Testis (tissue), 3 donors: Measurements from ENCODE around the gene IL13. TPM values are rescaled to one million over a fixed set of nuclear protein-coding genes. Genes with fewer than 3 reads are reported as not detected.

ENCODE experiments used
- DNase-seq: peaks from one replicate; pipeline ENCODE4 v3.0.0-alpha.2; 2019
- H3K27ac ChIP-seq, 2 donors: fragments of 200-600 bp; sonication (generic); one replicate each; pipeline ENCODE4 v1.5.1; 2019
- H3K27me3 ChIP-seq: fragments of 200-600 bp; sonication (generic); one replicate; pipeline ENCODE4 v1.5.1; 2019
- H3K36me3 ChIP-seq: fragments of 200-600 bp; sonication (generic); one replicate; pipeline ENCODE4 v1.5.1; 2017; ENCODE audit warnings: low read depth; ENCODE audit errors: missing control alignments
- H3K4me1 ChIP-seq: fragments of 200-600 bp; sonication (generic); one replicate; pipeline ENCODE4 v1.5.1; 2019
- H3K4me3 ChIP-seq, 2 donors: fragments of 200-600 bp; sonication (generic); one replicate each; pipeline ENCODE4 v1.5.1; 2017 to 2019
- H3K9me3 ChIP-seq: fragments of 200-600 bp; sonication (generic); one replicate; pipeline ENCODE4 v1.5.1; 2017
- CTCF ChIP-seq, 3 experiments: fragments of 450-650 bp in 2 of 3; fragments of 200-600 bp in 1 of 3; sonication (generic) in 1 of 3; IDR thresholded peaks; one replicate each; pipeline ENCODE4 v1.5.1; 2016 to 2019; ENCODE audit warnings: antibody characterized with exemption in 3 of 3, mild to moderate bottlenecking in 2 of 3, moderate library complexity in 1 of 3
- POLR2A ChIP-seq: fragments of 450-650 bp; IDR thresholded peaks from one replicate; pipeline ENCODE4 v1.6.1; 2017; ENCODE audit warnings: antibody characterized with exemption, mild to moderate bottlenecking, moderate library complexity
- WGBS, 2 donors: methylation state at CpG; one replicate each; pipeline ENCODE4 v1.1.5; 2018; 5-methylcytosine and 5-hydroxymethylcytosine counted together
- intact Hi-C: fragments of 100-400 bp; cut with DNase I; formaldehyde crosslinking; loops from one replicate; pipeline ENCODE4 v1.15.1; 2023; ENCODE audit warnings: low total_unique reads
- polyA plus RNA-seq: library from polyadenylated mRNA; stranded (reverse); fragments of 350-450 nt; fragmentation: Illumina TruSeq; extraction: RNeasy Lipid Tissue Mini Kit (QIAGEN cat#74804); gene quantifications from one replicate; pipeline ENCODE4 v1.2.3, GENCODE V29; 2014; ENCODE audit warnings: low read depth, low replicate concordance; ENCODE audit not compliant: insufficient read depth
- total RNA-seq, 2 donors: library from RNA; depleted of rRNA; stranded (reverse); fragments of >200 nt; gene quantifications; one replicate each; pipeline ENCODE4 v1.2.3, GENCODE V29; 2016

IL13 gene
- total and polyA plus RNA-seq, 3 donors from 2014 or later, result 17.3 to 73.4 (median 25.0) TPM

DNA sequence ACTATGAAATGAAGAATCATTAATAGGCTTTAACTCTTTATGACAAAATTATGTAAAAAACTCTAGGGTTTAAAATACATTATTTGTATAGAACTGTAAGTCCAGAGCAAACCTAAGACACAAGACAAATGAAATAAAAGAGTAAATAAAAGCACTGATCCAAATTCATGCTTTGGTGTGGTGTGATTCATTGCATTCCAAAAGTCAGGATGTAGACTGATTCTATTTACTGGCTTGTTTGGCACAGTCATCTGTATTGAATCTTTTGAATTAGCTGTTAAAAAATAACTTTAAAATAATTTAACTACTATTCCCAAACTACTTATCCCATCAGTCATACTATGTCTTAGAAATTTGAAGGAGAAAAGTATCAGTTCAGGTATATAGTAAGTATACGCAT is 46.9 kb downstream of the IL13 start:
- no peak for DNase-seq
- Histone ChIP-seq H3K4me1 (no peaks in the 10 kb centered on the region), H3K27me3 (no peaks in the 10 kb centered on the region), H3K27ac (no peak overlapping the region), H3K36me3 (no peaks in the 10 kb centered on the region), H3K9me3 (no peaks in the 10 kb centered on the region), H3K4me3 (no peak overlapping the region)
- TF ChIP-seq CTCF (IDR thresholded peaks at IDR 0.05) (no peak), POLR2A (no peak)
- intact Hi-C loops, result no loop called here
- WGBS, 2 donors, result 94 to 100% methylated on average over 1 of the region's 1 CpG

GRCh38 chr5:132708645-132709044 is 50.7 kb downstream of the IL13 start:
- TF ChIP-seq POLR2A, result no peak
- no peak for TF ChIP-seq CTCF (IDR thresholded peaks at IDR 0.05)
- Histone ChIP-seq H3K27me3 (no peaks in the 10 kb centered on the region), H3K4me1 (no peaks in the 10 kb centered on the region), H3K9me3 (no peaks in the 10 kb centered on the region), H3K27ac (no peak overlapping the region), H3K4me3 (no peak overlapping the region), H3K36me3 (no peaks in the 10 kb centered on the region)
- intact Hi-C loops, result no loop called here
- no peak for DNase-seq

Other genes with a start within 250 kb of the IL13 start
- gene IRF1, start 167.4 kb upstream of the IL13 start, total RNA-seq, result 10 to 100 TPM; 20.2 to 22.5 TPM
- gene IRF1, start 167.4 kb upstream of the IL13 start, polyA plus RNA-seq, result 31.7 TPM
- 10 to 100 TPM in 1 of 2 donors, 1 to 10 TPM in 1; 2.2 to 12.4 TPM for gene IL5, start 114.7 kb upstream of the IL13 start, total RNA-seq
- gene IL5, start 114.7 kb upstream of the IL13 start, polyA plus RNA-seq, result 5.4 TPM
- gene RAD50, start 101.2 kb upstream of the IL13 start, total RNA-seq, result 10 to 100 TPM; 38.6 to 41.6 TPM
- 5.0 TPM for gene RAD50, start 101.2 kb upstream of the IL13 start, polyA plus RNA-seq
- gene IL4, start 15.8 kb downstream of the IL13 start, total RNA-seq, result not detected
- gene IL4, start 15.8 kb downstream of the IL13 start, polyA plus RNA-seq, result not detected
- gene KIF3A, start 79.4 kb downstream of the IL13 start, total RNA-seq, result 10 to 100 TPM; 30.8 to 38.6 TPM
- gene KIF3A, start 79.4 kb downstream of the IL13 start, polyA plus RNA-seq, result 23.2 TPM
- gene CCNI2, start 89.3 kb downstream of the IL13 start, total RNA-seq, result 1 to 10 TPM; 2.7 to 4.5 TPM
- 1.1 TPM for gene CCNI2, start 89.3 kb downstream of the IL13 start, polyA plus RNA-seq
- 10 to 100 TPM; 12.4 to 13.9 TPM for gene SEPTIN8, start 119.1 kb downstream of the IL13 start, total RNA-seq
- gene SEPTIN8, start 119.1 kb downstream of the IL13 start, polyA plus RNA-seq, result 16.4 TPM
- gene SOWAHA, start 155.1 kb downstream of the IL13 start, total RNA-seq, result 1 to 10 TPM; 1.2 to 1.3 TPM
- gene SOWAHA, start 155.1 kb downstream of the IL13 start, polyA plus RNA-seq, result 0.46 TPM
- 1 to 10 TPM; 9.0 to 9.6 TPM for gene SHROOM1, start 172.5 kb downstream of the IL13 start, total RNA-seq
- gene SHROOM1, start 172.5 kb downstream of the IL13 start, polyA plus RNA-seq, result 2.1 TPM
- 10 to 100 TPM in 1 of 2 donors, 1 to 10 TPM in 1; 5.7 to 13.5 TPM for gene GDF9, start 208.3 kb downstream of the IL13 start, total RNA-seq
- 14.2 TPM for gene GDF9, start 208.3 kb downstream of the IL13 start, polyA plus RNA-seq
- gene UQCRQ, start 208.5 kb downstream of the IL13 start, total RNA-seq, result 100 to 1,000 TPM; 154 to 171 TPM
- gene UQCRQ, start 208.5 kb downstream of the IL13 start, polyA plus RNA-seq, result 167 TPM
- gene LEAP2, start 215.5 kb downstream of the IL13 start, total RNA-seq, result 1 to 10 TPM; 1.8 to 4.1 TPM
- gene LEAP2, start 215.5 kb downstream of the IL13 start, polyA plus RNA-seq, result 3.6 TPM